ENCODE data around the gene CHP2.

Gene CHP2

GRCh38 chr16:23803591-23804123, 48.8 kb downstream of the CHP2 start:
- peak; percentile 32 to 60 for DNase-seq (ENCODE audit: extremely low read depth in 1 of 2, low read depth in 1 of 2)

GRCh38 chr16:23807028-23807427, 52.2 kb downstream of the CHP2 start:
- DNase-seq (ENCODE audit: extremely low read depth in 1 of 2, low read depth in 1 of 2), result no peak
